ENCODE measurements around the gene MIXL1.
"Not testable (repeated sequence)": the region's sequence is repeated elsewhere in the genome, so short reads cannot be mapped to it uniquely, and the experiment has no call there.

The MIXL1 gene

DNA sequence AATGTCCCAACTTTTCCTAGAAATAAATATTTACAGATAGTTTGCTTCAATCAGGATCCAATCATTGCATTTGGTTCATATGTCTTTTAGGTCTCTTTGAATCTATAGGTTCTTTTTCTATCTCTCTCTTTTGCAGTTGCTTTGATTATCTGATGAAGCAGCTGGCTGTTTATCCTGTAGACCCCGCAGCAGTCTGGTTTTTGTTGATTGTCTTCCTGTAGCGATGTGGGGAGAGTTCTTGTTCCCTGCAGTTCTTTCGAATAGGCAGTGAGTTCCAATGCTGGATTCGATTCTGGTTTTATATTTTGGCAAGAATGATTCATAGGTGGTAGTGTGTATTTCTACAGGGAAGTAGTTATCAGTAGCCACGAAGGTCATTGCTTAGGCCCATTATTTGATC lies 7.4 kb upstream of the MIXL1 start:
- no peak for DNase-seq

DNA sequence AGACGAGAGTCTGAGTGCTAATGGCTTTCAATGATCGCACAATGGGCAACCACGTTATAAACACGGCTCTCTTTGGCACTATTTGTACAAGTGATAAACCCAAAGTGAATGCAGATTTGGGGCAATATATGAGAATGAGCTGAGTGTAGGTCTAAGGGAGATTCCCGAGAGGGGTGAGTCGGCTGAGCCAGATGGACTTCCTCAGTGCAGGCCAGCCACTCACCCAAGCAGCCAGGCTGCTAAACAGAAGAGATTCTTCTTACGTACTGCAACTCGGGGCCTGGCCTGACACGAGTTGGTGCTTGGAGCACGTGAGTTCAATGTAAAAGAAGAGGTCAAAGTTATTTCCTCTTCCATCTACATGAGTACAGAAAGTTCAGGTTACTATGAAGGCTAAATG lies 6.2 kb upstream of the MIXL1 start:
- DNase-seq: no peak

DNA sequence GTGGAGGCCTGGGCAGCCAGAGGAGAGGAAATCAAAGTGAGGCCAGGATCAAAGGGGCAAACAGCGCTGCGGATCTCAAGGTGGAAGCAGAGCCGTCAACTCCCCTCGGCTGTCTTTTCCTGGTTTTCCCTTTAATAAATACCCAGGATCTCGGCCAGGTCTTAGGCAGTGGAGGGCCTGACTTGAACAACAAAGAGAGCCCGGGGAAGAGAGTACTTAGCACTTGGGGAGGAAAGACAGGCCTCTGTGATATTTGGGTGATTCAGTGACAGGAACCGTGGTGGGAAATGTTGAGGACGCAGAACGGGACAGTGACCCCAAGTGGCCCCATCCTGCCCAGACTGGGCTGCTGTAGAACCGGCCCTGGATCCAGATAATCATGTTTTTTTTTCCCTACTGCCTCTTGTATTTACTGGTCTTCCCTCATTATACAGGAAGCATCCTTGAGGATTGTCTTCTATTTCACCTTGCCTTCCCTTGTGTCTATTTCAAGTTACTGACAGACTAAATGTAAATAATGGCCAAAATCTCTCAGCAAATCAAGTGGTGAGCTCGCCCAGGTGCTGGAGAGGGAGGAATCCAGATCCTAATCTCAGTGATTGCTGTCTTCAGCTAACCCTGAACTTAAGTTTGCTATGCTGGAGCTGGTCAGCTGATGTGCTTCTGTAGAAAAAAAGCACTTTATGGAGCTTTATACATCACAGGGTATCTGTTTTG lies 2.8 kb upstream of the MIXL1 start:
- DNase-seq: no peak

DNA sequence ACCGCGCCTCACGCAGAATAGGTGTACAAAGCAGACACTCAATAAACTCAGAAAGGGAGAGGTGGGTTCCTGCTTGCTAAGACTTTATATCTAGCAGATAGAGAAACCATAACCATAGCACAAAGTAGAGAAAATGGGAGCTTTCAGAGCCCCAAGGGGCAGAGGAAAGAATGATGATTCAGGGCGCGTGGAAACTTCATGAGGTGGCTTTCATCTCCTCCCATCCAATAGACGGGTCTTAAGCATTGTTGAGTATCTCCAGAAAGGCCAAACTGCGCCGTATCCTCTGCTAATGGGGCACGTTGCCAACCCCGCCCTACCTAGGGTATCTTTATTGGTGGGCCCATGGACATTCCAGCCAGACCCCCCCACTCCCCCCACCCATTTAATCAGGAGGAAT lies 778 bp upstream of the MIXL1 start:
- DNase-seq: no peak

DNA sequence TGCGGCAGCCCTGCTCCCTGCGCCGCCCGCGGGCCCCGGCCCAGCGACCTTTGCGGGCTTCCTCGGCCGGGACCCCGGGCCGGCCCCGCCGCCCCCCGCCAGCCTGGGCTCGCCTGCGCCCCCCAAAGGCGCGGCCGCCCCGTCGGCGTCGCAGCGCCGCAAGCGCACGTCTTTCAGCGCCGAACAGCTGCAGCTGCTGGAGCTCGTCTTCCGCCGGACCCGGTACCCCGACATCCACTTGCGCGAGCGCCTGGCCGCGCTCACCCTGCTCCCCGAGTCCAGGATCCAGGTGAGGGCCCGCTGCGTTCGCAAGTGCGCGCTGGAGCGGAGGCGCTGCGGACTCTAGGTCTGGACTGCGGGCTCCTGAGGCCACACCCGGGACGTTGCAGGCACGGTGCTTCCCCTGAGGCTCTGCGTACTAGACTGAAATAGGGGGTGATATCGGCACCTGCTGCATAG lies 351 bp downstream of the MIXL1 start:
- DNase-seq: peak; percentile 7

DNA sequence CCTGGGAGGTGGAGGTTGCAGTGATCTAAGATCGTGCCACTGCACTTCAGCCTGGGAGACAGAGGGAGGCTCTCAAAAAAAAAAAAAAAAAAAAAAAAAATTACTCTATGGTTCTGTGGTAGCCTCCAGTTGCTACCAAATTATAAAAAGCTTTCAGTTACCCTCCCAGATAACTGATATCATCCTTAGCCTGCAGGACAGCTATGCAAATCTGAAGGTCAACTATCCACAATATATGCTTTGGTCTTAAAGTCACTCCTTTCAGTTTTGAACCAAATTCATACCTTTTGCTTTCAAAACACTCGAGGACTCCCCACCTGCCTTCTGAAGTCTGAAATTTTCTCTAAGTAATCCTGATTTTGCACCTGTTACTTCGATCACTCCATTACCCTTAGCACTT lies 3.1 kb downstream of the MIXL1 start:
- no peak for DNase-seq

DNA sequence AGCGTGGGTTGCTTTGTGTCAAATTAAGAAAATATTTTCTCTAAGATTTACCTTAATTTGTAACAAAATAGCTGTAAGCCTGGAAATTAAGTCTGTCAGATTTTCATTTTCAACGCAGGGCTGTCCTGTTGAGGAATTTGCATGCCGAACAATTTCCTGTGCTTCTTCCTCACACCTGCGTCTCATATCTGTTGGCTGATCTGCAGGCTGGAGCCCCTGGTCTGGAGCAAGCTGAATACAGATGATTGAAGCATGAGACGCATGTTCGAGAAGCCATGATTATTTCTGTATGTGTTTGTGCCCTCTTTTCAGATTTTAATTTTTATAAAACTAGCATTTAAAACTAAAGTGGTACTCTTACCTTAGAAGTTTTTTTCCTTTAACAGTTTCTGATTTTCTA lies 9.8 kb downstream of the MIXL1 start:
- DNase-seq: no peak

DNA sequence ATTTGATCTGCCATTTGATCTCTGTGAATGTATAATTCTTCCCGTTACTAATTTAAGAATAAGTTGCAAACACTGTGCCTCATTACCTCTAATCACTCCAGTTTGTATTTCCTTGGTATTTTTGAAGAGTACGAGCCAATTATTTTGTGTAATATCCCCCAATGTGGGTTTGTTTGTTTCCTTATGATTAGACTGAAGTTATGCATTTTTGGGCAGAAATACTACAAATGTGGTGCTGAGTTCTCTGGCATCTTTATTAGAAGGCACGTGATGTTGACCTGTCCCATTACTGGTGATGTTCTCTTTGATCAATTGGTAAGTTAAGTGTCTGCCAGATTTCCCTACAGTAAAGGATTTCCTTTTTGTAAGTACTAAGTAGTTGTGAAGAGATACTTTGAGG lies 10.3 kb downstream of the MIXL1 start:
- DNase-seq: no peak

DNA sequence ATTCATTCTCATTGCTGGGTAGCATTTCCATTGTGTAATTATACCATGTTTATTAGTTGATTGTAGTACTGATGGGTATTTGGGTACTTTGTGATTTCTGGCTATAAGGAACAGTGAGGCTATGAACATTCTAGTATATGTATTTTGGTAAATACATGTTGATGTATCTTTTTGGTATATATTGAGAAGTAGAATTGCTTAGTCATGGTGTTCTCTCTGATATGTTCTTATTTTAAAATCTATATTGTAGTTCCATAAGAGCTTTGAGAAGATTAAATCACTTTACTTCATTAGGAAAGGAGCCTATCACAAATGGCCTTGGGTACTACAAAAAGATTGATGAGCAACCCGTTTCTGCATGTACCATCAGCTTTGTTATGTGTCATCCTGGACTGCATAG lies 13.4 kb downstream of the MIXL1 start:
- DNase-seq: no peak

DNA sequence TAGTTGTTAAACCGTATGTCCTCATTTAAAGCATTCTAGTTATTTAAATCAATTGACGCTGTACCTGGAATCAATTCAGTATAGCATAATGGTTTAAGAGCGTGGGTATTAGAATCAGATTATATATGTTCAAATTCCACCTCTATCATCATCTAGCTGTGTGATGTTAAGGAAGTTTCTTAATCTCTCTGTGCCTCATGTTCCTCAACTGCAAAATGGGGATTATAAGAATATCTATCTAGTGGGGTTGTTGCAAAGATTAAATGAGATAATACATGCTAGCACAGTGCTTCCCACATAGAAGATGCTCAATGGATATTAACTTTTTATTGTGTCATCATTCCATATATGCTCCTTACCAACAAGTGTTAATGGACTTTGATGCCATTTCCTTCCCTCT lies 16.0 kb downstream of the MIXL1 start:
- DNase-seq: no peak

DNA sequence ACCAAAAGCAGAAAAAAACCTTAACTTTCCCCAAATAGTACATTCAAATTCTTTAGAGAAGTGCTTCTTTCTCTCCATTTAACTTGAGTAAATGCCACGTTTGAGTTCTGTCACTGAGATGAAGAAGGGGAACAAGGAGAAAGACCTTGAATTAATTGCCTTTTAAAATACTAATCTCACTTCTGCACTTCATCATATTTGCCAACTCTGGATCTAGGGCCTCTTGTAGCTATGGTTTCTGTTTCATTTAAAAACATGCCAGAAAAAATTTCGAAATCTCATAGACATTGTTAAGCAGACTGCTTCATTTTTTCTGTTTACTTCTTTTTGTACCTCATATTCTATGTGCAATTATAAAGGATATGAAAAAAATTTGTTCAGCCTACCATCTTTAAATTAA lies 24.6 kb downstream of the MIXL1 start:
- no peak for DNase-seq

DNA sequence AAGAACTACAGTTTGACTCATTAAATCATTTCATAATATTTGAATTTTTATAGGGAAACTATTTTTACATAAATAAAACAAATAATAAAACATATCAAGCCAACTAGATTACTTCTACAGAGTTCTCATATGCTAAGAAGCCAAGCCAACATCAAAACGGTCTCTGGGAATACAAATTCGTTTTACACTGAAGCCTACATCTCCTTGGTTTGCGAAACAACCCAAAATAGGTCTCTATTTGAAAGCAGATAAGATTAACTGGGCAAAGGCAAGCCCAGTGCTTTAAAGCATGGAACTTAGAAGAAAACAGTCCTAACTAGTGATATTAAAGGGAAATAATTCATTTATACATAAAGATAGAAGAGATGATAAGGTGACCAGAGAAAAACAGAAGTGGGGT lies 25.3 kb downstream of the MIXL1 start:
- no peak for DNase-seq

DNA sequence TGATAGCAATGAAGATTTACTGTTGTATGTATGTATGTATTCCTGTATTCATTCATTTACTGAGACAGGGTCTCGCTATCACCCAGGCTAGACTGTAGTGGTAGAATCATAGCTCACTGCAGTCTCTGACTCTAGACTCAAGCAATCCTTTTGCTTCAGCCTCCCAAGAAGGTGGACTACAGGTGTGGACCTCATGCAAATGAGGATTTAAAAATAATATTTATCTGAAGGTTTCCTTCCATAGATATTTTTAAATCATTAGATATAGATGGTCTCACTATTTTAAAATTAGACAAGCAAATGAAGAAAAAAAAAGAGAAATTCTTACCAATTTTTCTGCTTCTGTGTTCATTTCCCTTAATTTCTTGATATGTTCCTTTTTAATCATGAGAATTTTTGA lies 27.0 kb downstream of the MIXL1 start:
- no peak for DNase-seq

DNA sequence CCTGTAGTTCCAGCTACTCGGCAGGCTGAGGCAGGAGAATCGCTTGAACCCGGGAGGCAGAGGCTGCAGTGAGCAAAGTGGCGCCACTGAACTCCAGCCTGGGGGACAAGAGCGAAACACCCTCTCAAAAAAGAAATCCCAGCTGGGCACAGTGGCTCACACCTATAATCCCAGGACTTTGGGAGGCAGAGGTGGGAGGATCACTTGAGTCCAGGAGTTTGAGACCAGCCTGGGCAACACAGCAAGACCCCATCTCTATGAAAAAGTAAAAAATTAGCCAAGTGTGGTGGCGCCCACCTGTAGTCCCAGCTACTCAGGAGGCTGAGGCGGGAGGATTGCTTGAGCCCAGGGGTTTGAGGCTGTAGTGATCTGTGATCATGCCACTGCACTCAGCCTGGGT lies 29.4 kb downstream of the MIXL1 start:
- DNase-seq: not testable (repeated sequence)

DNA sequence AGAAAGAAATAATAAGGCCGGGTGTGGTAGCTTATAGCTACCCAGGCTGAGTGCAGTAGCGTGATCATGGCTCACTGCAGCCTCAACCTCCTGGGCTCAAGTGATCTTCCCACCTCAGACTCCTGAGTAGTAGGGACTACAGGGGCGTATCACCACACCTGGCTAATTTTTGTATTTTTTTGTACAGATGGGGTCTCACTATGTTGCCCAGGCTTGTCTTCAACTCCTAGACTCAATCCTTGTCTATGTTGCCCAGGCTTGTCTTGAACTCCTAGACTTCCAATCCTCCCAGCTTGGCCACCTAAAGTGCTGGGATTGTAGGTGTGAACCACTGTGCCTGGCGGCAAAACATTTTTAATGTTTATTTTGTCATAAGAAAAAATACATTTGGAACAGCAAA lies 30.5 kb downstream of the MIXL1 start:
- no peak for DNase-seq

DNA sequence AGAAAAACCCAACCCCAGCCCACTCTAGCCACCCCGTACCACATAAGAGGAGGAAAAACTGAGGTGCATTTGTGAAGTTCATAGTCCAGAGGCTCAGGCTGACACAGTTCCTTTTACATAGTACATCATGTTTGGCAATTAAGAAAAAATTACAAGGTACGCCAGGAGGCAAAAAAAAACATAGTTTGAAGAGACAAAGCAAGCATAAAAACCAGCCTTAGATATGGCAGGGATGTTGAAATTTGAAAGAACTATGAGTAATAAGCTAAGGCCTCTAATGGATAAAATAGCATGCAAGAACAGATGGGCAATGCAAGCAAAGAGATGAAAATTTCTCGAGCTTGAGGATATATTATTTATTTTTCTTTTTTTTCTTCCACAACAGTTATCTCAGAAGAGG lies 31.9 kb downstream of the MIXL1 start:
- DNase-seq: no peak

DNA sequence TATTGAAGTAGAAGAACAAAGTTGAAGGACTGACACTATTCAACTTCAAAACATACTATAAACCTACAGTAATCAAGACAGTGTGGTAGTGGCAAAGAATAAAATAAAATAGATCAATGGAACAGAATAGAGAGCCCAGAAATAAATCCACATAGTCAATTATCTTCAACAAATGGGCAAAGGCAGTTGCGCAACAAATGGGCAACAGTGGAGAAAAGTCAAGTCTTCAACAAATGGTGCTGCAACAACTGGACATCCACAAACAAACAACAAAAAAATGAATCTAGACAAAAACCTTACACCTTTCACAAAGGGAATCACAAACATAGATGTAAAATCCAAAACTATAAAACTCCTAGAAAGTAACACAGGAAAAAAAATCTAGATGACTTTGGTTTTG lies 38.4 kb downstream of the MIXL1 start:
- no peak for DNase-seq

DNA sequence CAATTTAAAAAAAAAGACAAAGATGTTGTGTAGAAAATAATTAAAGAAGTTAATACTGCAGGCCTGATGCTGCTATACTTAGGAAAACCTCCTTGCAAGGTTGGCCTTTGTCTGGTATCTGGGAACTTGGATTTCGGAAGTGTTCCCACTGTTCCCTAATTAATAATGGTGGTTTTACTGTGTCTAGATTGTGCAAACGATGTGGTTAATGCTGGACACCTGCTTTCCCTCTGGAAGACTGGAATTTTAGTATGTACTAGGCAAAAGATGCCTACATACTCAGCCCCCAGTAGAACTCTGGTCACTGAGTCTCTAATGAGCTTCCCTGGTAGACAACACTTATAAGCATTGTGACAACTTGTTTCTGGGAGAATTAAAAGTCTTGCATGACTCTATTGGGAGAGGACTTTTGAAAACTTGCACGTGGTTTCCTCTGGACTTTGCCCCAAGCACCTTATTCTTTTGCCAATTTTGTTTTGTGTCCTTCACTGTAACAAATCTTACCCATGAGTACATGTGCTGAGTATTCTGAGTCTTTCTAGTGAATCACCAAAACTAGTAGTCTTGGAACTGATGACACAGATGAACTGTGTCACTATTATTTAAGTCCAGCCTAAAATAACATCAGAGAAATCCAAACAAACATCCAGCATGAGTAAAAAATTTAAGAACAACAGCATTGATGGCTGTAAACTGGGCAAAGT lies 45.1 kb downstream of the MIXL1 start:
- DNase-seq: no peak

DNA sequence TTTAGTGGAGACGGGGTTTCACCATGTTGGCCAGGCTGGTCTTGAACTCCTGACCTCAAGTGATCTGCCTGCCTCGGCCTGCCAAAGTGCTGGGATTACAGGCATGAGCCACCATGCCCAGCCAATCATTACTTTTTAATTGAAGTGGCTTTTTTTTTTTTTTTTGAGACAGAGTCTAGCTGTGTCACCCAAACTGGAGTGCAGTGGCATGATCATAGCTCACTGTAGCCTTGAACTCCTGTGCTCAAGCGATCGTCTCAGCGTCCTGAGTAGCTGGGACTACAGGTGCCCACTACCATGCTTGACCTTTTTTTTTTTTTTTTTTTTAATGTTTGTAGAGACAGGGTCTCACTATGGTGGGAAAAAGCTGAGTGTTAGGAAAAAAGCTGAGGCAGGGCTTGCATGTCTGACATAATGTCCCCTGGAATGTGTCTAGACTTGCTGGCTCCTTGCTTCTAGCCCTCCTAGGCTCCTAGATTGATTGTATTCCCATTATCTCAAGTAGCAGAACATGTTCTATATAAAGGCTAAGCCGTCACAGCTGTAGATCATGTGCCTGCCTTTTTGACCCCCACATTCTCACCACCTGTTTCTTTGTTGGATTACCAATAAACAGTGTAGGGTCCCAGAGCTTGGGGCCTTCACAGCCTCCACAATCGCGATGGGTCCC lies 48.9 kb downstream of the MIXL1 start:
- DNase-seq: not testable (repeated sequence)

DNA sequence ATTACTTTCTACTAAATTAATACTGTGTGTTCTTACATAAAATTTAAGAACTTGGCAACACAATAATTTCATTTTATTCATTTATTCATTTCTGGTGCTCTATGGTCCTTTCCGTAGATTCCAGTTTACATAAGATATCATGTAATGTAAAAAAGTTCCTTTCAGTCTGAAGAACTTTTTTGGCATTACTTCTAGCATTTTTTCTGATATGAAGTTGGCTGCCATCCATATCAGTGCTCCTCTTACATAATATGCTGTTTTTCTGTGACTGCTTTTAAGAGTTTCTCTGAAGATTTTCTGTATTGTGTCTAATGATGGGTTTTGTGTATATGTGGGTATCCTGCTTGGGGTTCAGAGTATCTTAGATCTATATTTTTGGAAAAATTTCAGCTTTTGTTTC lies 50.7 kb downstream of the MIXL1 start:
- no peak for DNase-seq

DNA sequence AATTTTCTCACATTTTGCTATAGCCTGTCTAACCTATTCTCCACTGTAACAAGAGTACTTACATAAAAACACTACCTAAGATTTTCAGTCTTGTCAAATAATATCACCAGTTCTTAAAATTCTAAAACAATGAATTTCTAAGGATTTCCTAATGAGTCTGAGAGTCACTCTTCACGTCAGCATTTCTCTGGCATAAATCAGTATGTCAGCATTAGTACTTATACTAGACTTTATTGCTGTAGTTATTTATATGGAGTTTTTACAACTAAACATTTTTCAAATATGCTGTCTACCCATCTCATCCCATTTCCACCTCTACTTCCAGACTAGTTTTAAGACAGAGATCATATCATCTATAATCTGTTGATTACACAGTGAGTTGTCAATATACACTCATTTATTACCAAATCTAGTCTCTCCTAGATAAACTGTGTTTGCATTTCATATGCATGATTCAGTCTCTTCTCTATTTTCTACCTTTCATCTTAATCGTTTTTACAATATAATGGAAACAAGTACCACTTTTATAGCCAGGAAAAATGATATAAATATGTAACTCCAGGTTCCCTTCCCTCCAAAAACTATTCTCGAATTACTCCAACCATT lies 52.7 kb downstream of the MIXL1 start:
- DNase-seq: no peak

All from stimulated activated CD4-positive, alpha-beta T cell treated with anti-CD3 and anti-CD28 coated beads, Interleukin-12 subunit alpha, Interleukin-12 subunit beta, amount 100 ng/mL, for 4 hours (primary cell).